HEK293 (cell line): ENCODE results near the gene AMMECR1.
A peak's percentile ranks its signal among the peaks of the same experiment; 100 is the strongest.
"Not testable (repeated sequence)": the region's sequence is repeated elsewhere in the genome, so short reads cannot be mapped to it uniquely, and the experiment has no call there.

ENCODE experiments used
- CTCF ChIA-PET: fragments of 350-600 bp; formaldehyde crosslinking; extraction: SDS; loops from one replicate; lab custom pipeline; 2021; ENCODE audit warnings: antibody characterized with exemption; lab: Yijun Ruan, JAX
- POLR2A ChIA-PET: fragments of 300-600 bp; formaldehyde crosslinking; extraction: SDS; loops from one replicate; lab custom pipeline; 2020; ENCODE audit warnings: antibody characterized with exemption, inconsistent platforms; lab: Yijun Ruan, JAX
- H3K27ac ChIP-seq: fragments of 200-500 bp; sonication (Bioruptor generic); 2 replicates; pipeline ENCODE4 v1.5.1; 2014; ENCODE audit warnings: low read depth, low read length, control low read depth, inconsistent platforms; ENCODE audit errors: extremely low read depth
- H3K36me3 ChIP-seq, 2 experiments: fragments of 200-500 bp in 1 of 2; sonication (Bioruptor generic) in 1 of 2; 1 replicate in 1 of 2; 2 replicates in 1 of 2; pipeline ENCODE4 v1.5.1; 2014 to 2017; ENCODE audit warnings: inconsistent platforms in 2 of 2, low read length in 2 of 2; ENCODE audit not compliant: control insufficient read depth in 2 of 2, insufficient read depth in 1 of 2
- H3K4me1 ChIP-seq: fragments of 200-500 bp; sonication (Bioruptor generic); 2 replicates; pipeline ENCODE4 v1.5.1; 2014; ENCODE audit warnings: mild to moderate bottlenecking, low read length, inconsistent platforms; ENCODE audit not compliant: control insufficient read depth, insufficient read depth
- H3K4me3 ChIP-seq: 2 replicates; pipeline ENCODE4 v1.5.1; 2011; ENCODE audit warnings: low read depth, mild to moderate bottlenecking, control low read depth, low read length, moderate library complexity
- H3K9me3 ChIP-seq: fragments of 200-500 bp; sonication (Bioruptor generic); 2 replicates; pipeline ENCODE4 v1.5.1; 2014; ENCODE audit warnings: low read depth, low read length, inconsistent platforms; ENCODE audit not compliant: control insufficient read depth, insufficient read depth
- GLI4 ChIP-seq: fragments of 450-650 bp; formaldehyde crosslinking; IDR thresholded peaks from 2 replicates; pipeline ENCODE4 v1.5.1; 2016; ENCODE audit warnings: missing biosample characterization, missing genetic modification characterization
- PRDM1 ChIP-seq: fragments of 450-650 bp; formaldehyde crosslinking; IDR thresholded peaks from 2 replicates; pipeline ENCODE4; 2016; ENCODE audit warnings: missing biosample characterization, missing genetic modification characterization
- RBAK ChIP-seq: fragments of 450-650 bp; formaldehyde crosslinking; IDR thresholded peaks from 2 replicates; pipeline ENCODE4 v1.5.1; 2016; ENCODE audit warnings: missing biosample characterization, missing genetic modification characterization
- ZBTB44 ChIP-seq: fragments of 450-650 bp; IDR thresholded peaks from 2 replicates; pipeline ENCODE4 v1.5.1; 2018; ENCODE audit warnings: missing biosample characterization, mild to moderate bottlenecking, missing genetic modification characterization
- ZFP37 ChIP-seq: fragments of 450-650 bp; formaldehyde crosslinking; IDR thresholded peaks from 2 replicates; pipeline ENCODE4 v1.5.1; 2016; ENCODE audit warnings: missing biosample characterization, missing genetic modification characterization
- ZNF121 ChIP-seq: fragments of 450-650 bp; formaldehyde crosslinking; IDR thresholded peaks from 2 replicates; pipeline ENCODE4 v1.5.1; 2016; ENCODE audit warnings: missing biosample characterization, missing genetic modification characterization
- ZNF132 ChIP-seq: fragments of 450-650 bp; formaldehyde crosslinking; IDR thresholded peaks from 2 replicates; pipeline ENCODE4 v1.5.1; 2017; ENCODE audit warnings: missing biosample characterization, missing genetic modification characterization, borderline replicate concordance
- ZNF146 ChIP-seq: fragments of 450-650 bp; formaldehyde crosslinking; IDR thresholded peaks from 2 replicates; pipeline ENCODE4 v1.5.1; 2016; ENCODE audit warnings: missing biosample characterization, missing genetic modification characterization
- ZNF174 ChIP-seq: fragments of 450-650 bp; formaldehyde crosslinking; IDR thresholded peaks from 2 replicates; pipeline ENCODE4 v1.5.0; 2017; ENCODE audit warnings: missing biosample characterization, mild to moderate bottlenecking, missing genetic modification characterization
- ZNF274 ChIP-seq, 2 experiments: fragments of 200-500 bp in 1 of 2; fragments of 450-650 bp in 1 of 2; sonication (Bioruptor generic) in 1 of 2; formaldehyde crosslinking in 1 of 2; IDR thresholded peaks; 2 replicates each; pipeline versions ENCODE4 v1.5.1 to v1.6.1; 2014 to 2016; ENCODE audit warnings: borderline replicate concordance in 1 of 2, inconsistent platforms in 1 of 2, low read length in 1 of 2, missing biosample characterization in 1 of 2, missing genetic modification characterization in 1 of 2
- ZNF292 ChIP-seq: fragments of 450-650 bp; formaldehyde crosslinking; IDR thresholded peaks from 2 replicates; pipeline ENCODE4 v1.5.1; 2016; ENCODE audit warnings: low read depth, missing biosample characterization, missing genetic modification characterization, borderline replicate concordance
- ZNF473 ChIP-seq: fragments of 450-650 bp; formaldehyde crosslinking; IDR thresholded peaks from 2 replicates; pipeline ENCODE4 v1.5.1; 2017; ENCODE audit warnings: missing biosample characterization, missing genetic modification characterization
- ZNF629 ChIP-seq: fragments of 450-650 bp; formaldehyde crosslinking; IDR thresholded peaks from 2 replicates; pipeline ENCODE4 v1.5.1; 2017; ENCODE audit warnings: missing biosample characterization, missing genetic modification characterization
- ZNF654 ChIP-seq: fragments of 450-650 bp; formaldehyde crosslinking; IDR thresholded peaks from 2 replicates; pipeline ENCODE4 v1.5.1; 2016; ENCODE audit warnings: low read depth, missing biosample characterization, missing genetic modification characterization
- ZNF660 ChIP-seq: fragments of 450-650 bp; IDR thresholded peaks from 2 replicates; pipeline ENCODE4 v1.5.1; 2018; ENCODE audit warnings: missing biosample characterization, mild to moderate bottlenecking, missing genetic modification characterization
- ZNF747 ChIP-seq: fragments of 450-650 bp; formaldehyde crosslinking; IDR thresholded peaks from 2 replicates; pipeline ENCODE4 v1.5.1; 2016; ENCODE audit warnings: missing biosample characterization, missing genetic modification characterization

The AMMECR1 gene

GRCh38 chrX:110159235-110159634, 158.7 kb downstream of the AMMECR1 start:
- ChIA-PET POLR2A (no interaction called here), CTCF (interaction anchor here (0.6 to 20.8 kb wide), 13 partner anchors 10 to 709 kb away, joined by 3 to 576 read pairs (median 3); no protein-coding TSS in a partner anchor)
- TF ChIP-seq RBAK (no peak), ZNF174 (tag by site-specific recombination) (no peak), ZBTB44 (no peak)
- H3K4me1 ChIP-seq: no peaks in the 10 kb centered on the region
- no peak overlapping the region for H3K4me3 ChIP-seq
- no peaks in the 10 kb centered on the region for H3K36me3 ChIP-seq
- H3K9me3 ChIP-seq: no peaks in the 10 kb centered on the region
- H3K27ac ChIP-seq: no peak overlapping the region

- Histone ChIP-seq H3K4me3 (no peak overlapping the region), H3K36me3 (no peaks in the 10 kb centered on the region), H3K27ac (no peak overlapping the region), H3K9me3 (no peaks in the 10 kb centered on the region), H3K4me1 (no peaks in the 10 kb centered on the region)
- ChIA-PET CTCF (interaction anchor here (0.5 to 20.8 kb wide), 9 partner anchors 11 to 267 kb away, joined by 3 to 576 read pairs (median 3); no protein-coding TSS in a partner anchor), POLR2A (no interaction called here)
- TF ChIP-seq ZNF132 (tag by site-specific recombination) (no peak), GLI4 (tag by site-specific recombination) (no peak), ZFP37 (tag by site-specific recombination) (no peak), ZNF747 (tag by site-specific recombination) (no peak), ZNF473 (no peak), ZNF292 (no peak), ZNF629 (tag by site-specific recombination) (no peak), PRDM1 (tag by site-specific recombination) (peak; percentile 90)
These were observed 160.4 kb downstream of the AMMECR1 start for GRCh38 chrX:110157444-110157843.

GRCh38 chrX:110156167-110156754, 161.6 kb downstream of the AMMECR1 start:
- H3K36me3 ChIP-seq: no peaks in the 10 kb centered on the region
- no peak overlapping the region for H3K4me3 ChIP-seq
- no peaks in the 10 kb centered on the region for H3K4me1 ChIP-seq
- CTCF ChIA-PET: interaction anchor here (0.5 to 20.8 kb wide), 22 partner anchors 10 to 691 kb away, joined by 3 to 576 read pairs (median 3); no protein-coding TSS in a partner anchor
- POLR2A ChIA-PET: no interaction called here
- H3K9me3 ChIP-seq: no peaks in the 10 kb centered on the region
- no peak overlapping the region for H3K27ac ChIP-seq
- TF ChIP-seq ZNF274 (IDR thresholded peaks at IDR 0.05; ENCODE audit: low read length) (no peak), ZNF274 (tag by site-specific recombination; IDR thresholded peaks at IDR 0.05; ENCODE audit: borderline replicate concordance) (no peak), ZNF660 (tag by site-specific recombination) (0 out of 2 replicates have a peak, but pooled peaks have one; percentile 44), ZNF654 (tag by site-specific recombination) (peak; percentile 37; the same call in 1 of the 2 replicates)

- TF ChIP-seq ZNF146 (tag by site-specific recombination) (no peak), ZNF121 (tag by site-specific recombination) (peak; percentile 93)
- Histone ChIP-seq H3K4me1 (no peaks in the 10 kb centered on the region), H3K36me3 (no peaks in the 10 kb centered on the region), H3K27ac (no peak overlapping the region), H3K9me3 (no peaks in the 10 kb centered on the region), H3K4me3 (no peak overlapping the region)
- POLR2A ChIA-PET: no interaction called here
- CTCF ChIA-PET: interaction anchor here (0.5 to 20.8 kb wide), 15 partner anchors 9 to 691 kb away, joined by 3 to 576 read pairs (median 4); no protein-coding TSS in a partner anchor
These were observed 162.1 kb downstream of the AMMECR1 start for GRCh38 chrX:110155759-110156158.

GRCh38 chrX:110154328-110154727, 163.6 kb downstream of the AMMECR1 start:
- H3K27ac ChIP-seq, H3K9me3 ChIP-seq, H3K36me3 ChIP-seq, H3K4me1 ChIP-seq, H3K4me3 ChIP-seq, POLR2A ChIA-PET: not testable (repeated sequence)
- CTCF ChIA-PET: interaction anchor here (0.6 to 20.8 kb wide), 3 partner anchors 9 to 257 kb away, joined by 3 to 576 read pairs (median 3); no protein-coding TSS in a partner anchor
